ENCODE data around the gene DDX39A.
"Not testable (repeated sequence)": the region's sequence is repeated elsewhere in the genome, so short reads cannot be mapped to it uniquely, and the experiment has no call there.

The DDX39A gene

DNA sequence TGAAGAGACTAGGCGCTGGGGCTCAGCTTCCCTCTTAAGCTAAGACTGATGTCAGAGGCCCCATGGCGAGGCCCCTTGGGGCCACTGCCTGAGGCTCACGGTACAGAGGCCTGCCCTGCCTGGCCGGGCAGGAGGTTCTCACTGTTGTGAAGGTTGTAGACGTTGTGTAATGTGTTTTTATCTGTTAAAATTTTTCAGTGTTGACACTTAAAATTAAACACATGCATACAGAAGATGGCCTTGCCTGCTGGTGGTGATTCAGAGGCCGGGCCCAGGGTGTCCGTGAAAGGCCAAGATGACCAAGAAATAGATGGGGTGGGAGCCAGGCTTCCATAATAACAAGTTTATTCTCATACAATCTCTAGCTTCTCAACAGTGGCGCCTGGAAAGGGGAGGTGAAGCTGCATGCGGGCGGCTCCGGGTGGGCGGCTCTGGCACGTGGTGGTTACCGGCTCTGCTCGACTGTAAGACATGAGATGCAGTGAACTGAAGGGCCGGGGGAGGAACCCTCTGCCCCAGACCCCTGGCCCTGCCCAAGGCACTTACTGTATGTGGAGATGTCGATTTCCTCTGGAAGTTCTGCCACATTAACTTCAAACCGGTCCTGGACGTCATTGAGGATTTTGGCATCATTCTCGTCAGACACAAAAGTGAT, 10.5 kb downstream of the DDX39A start:
- DNase-seq (ENCODE audit: low read depth) = peak; percentile 55

DNA sequence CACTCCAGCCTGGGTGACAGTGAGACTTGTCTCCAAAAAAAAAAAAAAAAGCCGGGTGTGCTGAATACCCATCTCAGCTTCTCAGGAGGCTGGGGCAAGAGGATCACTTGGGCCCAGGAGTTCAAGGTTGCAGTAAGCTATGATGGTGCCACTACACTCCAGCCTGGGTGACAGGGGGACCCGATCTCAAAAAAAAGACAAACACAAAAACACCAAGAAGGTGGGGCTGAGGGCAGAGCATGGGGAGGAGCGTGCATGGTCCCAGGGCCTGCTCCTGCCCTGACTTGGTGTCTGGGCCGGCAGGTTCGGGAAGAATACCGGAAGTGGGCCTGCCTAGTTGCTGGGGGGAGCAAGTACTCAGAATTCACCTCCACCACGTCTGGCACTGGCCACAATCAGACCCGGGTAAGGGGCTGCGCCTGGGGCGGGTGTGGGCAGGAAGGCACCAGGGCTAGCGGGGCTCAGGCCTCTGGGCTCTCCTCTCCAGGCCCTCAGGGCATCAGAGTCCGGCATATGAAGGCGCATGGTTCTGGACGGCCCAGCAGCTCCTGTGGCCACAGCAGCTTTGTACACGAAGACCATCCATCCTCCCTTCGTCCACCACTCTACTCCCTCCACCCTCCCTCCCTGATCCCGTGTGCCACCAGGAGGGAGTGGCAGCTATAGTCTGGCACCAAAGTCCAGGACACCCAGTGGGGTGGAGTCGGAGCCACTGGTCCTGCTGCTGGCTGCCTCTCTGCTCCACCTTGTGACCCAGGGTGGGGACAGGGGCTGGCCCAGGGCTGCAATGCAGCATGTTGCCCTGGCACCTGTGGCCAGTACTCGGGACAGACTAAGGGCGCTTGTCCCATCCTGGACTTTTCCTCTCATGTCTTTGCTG, 11.3 kb downstream of the DDX39A start:
- DNase-seq (ENCODE audit: low read depth) = no peak

DNA sequence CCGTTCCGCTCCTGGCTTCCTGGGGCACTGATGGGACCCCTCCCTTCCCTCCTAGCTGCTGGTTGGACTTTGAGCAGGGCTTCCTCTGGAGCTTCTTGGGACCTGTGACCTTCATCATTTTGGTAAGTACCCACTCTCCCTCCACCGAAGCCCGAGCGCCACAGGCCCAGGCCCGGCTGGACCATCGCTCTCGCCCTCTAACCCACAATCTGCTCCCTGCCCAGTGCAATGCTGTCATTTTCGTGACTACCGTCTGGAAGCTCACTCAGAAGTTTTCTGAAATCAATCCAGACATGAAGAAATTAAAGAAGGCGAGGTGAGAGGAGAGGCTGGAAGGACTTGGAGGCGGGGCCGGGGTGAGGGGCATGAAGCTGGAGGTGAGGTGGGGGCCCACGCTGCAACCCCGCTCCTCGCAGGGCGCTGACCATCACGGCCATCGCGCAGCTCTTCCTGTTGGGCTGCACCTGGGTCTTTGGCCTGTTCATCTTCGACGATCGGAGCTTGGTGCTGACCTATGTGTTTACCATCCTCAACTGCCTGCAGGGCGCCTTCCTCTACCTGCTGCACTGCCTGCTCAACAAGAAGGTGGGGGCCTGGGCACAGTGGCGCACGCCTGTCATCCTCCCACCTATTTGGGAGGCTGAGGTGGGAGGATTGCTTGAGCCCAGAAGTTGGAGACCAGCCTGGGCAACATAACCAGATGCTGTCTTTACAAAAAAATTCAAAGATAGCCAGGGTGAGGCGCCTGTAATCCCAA, 12.3 kb downstream of the DDX39A start:
- DNase-seq (ENCODE audit: low read depth) = no peak

DNA sequence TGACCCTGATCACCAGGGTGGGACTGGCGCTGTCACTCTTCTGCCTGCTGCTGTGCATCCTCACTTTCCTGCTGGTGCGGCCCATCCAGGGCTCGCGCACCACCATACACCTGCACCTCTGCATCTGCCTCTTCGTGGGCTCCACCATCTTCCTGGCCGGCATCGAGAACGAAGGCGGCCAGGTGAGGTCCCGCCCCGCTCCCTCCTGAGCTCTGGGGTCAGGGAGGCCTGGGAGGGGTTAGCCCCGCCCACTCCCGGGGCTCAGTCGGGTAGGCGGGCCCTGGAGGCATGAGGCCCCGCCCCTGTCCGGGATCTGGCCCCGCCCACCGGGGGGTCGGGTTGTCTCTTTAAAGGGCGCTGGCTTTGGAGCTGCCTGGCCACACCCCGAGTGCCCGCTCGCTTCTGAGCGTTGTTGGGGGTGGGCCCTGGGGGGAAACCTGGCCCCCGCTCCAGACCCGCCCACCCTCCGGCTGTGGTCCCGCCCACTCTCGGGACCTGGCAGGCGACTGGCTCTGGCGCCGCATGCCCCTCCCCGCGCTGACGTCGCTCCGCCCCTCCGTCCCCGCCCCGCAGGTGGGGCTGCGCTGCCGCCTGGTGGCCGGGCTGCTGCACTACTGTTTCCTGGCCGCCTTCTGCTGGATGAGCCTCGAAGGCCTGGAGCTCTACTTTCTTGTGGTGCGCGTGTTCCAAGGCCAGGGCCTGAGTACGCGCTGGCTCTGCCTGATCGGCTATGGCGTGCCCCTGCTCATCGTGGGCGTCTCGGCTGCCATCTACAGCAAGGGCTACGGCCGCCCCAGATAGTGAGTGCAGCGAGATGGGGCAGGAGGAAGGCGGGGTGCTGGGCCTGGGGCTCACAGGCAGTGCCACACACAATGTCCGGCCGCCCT, 13.1 kb downstream of the DDX39A start:
- peak; percentile 89 for DNase-seq (ENCODE audit: low read depth)

DNA sequence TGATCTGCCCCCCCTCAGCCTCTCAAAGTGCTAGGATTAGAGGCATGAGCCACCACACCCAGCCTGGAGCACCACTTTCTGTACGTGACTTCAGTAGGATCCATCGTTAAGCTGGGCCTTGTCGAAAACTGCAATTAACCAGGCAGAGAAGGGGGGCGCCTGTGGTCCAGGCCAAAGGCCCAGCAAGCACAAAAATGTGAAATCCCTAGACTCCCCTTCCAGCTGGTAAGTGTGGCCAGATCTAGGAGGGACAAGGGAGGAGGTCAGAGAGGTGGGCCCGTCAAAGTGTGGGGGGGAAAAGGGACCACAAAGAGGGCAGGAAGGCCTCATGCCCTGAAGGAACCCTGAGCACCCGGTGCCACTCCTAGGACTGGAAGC, 13.8 kb downstream of the DDX39A start:
- no peak for DNase-seq (ENCODE audit: low read depth)

DNA sequence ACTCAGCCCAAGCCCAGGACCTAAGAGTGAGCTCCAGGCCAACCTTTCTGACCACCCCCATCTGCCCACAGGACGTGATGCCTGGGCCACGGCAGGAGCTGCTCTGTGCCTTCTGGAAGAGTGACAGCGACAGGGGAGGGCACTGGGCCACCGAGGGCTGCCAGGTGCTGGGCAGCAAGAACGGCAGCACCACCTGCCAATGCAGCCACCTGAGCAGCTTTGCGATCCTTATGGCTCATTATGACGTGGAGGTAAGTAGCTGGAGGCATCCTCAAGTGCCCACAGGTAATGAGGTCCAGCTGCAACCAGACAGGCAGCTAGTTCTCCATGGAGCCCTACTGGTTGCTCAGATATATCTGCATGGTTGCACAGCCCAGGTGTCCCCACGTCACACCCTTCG, 14.8 kb downstream of the DDX39A start:
- DNase-seq (ENCODE audit: low read depth) = no peak

DNA sequence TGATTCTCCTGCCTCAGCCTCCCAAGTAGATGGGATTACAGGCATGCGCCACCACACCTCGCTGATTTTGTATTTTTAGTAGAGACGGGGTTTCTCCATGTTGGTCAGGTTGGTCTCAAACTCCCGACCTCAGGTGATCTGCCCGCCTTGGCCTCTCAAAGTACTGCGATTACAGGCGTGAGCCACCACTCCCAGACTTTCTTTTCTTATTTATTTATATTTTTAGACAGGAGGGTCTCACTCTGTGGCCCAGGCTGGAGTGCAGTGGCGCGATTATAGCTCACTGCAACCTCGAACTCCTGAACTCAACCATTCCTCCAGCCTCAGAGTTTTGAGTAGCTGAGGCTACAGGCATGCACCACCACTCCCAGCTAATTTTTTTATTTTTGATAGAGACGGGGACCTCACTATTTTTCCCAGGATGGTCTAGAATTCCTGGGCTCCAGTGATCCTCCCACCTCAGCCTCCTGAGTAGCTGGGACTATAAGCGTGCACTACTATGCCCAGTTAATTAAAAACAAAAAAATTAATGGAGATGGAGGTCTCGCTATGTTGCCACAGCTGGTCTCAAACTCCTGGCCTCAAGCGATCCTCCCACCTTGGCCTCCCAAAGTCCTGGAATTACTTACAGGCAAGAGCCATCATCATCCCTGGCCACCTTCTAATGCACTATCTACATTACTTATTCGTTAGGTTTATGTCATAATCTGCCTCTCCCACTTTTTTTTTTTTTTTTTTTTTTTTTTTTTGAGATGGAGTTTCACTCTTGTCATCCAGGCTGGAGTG, 15.8 kb downstream of the DDX39A start:
- DNase-seq (ENCODE audit: low read depth) = not testable (repeated sequence)

DNA sequence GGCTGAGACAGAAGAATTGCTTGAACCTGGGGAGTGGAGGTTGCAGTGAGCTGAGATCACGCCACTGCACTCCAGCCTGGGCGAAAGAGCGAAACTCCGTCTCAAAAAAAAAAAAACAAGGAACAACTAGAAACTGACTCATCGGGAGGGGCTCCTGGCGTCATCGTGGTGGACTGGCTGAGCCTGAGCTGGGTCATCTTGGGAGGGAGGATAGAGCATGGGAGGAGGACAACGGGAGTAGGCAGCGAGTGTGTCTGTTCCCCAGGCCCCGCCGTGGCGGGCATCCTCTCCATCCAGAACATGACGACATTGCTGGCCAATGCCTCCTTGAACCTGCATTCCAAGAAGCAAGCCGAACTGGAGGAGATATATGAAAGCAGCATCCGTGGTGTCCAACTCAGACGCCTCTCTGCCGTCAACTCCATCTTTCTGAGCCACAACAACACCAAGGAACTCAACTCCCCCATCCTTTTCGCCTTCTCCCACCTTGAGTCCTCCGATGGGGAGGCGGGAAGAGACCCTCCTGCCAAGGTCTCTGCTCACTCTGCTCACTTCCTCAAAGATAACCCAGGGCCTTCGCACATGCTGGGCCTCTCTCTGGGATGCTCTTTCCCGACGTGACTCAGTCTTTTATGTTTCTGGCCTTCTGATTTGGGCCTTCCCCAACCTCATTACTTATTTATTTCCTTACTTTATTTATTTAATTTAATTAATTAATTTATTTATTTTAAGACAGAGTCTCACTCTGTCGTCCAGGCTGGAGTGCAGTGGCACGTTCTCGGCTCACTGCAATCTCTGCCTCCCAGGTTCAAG, 16.6 kb downstream of the DDX39A start:
- DNase-seq (ENCODE audit: low read depth) = peak; percentile 80

DNA sequence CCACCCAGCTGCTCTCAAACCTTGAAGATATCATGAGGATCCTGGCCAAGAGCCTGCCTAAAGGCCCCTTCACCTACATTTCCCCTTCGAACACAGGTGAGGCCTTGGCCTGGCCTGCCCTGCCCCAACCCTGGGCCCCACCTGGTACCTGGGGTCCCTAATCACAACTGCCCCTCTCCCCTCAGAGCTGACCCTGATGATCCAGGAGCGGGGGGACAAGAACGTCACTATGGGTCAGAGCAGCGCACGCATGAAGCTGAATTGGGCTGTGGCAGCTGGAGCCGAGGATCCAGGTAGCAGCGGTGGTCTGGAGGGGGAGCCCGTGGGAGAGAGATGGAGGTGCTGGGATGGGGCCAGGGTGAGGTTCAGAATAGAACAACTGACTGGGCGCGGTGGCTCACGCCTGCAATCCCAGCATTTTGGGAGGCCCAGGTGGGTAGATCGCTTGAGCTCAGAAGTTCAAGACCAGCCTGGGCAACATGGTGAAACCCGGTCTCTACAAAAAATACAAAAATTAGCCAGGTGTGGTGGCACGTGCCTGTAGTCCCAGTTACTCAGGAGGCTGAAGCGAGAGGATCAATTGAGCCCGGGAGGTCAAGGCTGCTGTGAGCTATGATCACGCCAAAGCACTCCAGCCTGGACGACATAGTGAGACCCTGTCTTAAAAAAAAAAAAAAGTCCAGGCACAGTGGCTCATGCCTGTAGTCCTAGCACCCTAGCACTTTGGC, 17.5 kb downstream of the DDX39A start:
- DNase-seq (ENCODE audit: low read depth) = no peak

DNA sequence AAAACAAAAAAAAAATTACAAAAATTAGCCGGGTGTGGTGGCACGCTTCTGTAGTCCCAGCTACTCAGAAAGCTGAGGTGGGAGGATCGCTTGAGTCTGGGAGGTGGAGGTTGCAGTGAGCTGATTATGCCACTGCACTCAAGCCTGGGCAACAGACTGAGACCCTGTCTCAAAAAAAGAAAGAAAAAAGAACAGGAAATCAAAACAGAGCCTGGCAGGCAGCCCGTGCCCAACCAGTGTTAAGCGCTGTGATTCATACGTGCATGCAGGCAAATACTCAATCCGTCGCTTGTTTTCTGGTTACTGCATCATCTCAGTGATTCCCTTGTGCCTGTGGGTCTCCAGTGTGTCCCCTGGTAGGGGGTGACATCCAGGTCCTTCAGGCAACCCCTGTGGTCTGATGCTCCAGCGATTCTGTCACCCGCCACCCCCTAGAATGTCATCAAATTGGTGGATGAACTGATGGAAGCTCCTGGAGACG, 18.1 kb downstream of the DDX39A start:
- no peak for DNase-seq (ENCODE audit: low read depth)

DNA sequence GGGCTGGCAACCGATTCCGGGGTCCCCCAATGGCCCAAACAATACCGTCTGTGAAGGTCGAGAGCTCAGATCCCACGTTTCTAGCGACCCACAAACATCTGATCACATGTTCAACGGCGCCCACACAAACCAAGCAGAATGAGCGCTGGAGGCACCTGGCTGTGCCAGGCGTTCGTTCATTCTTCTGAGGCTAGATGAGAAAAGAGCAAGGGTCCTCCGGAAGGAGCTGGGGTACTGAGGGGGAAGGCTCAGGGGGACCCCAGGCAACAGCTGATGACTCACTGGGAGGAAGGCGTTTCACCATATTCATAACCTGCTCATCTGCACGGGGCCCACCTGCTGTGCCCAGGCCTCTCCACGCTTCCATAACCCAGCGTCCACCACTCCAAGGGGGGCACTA, 22.0 kb downstream of the DDX39A start:
- not testable (repeated sequence) for DNase-seq (ENCODE audit: low read depth)

DNA sequence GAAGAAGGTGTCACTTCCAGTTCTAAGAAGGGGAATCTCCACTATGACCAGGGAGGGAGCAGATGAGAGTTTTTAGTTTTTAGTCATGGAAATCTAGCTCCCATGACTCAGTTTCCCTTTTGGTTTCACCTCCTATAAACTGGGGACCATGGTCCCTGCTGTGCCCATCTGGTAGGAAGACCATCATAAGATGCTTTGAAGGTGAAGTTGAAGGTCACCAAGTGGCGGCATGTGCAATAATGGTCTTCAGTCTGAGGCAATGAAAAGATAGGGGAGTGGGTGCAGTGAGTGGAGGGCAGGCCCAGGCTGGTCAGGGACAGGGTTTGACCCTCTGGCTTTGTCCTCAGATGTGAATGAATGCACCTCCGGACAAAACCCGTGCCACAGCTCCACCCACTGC, 22.4 kb downstream of the DDX39A start:
- DNase-seq (ENCODE audit: low read depth) = not testable (repeated sequence)

DNA sequence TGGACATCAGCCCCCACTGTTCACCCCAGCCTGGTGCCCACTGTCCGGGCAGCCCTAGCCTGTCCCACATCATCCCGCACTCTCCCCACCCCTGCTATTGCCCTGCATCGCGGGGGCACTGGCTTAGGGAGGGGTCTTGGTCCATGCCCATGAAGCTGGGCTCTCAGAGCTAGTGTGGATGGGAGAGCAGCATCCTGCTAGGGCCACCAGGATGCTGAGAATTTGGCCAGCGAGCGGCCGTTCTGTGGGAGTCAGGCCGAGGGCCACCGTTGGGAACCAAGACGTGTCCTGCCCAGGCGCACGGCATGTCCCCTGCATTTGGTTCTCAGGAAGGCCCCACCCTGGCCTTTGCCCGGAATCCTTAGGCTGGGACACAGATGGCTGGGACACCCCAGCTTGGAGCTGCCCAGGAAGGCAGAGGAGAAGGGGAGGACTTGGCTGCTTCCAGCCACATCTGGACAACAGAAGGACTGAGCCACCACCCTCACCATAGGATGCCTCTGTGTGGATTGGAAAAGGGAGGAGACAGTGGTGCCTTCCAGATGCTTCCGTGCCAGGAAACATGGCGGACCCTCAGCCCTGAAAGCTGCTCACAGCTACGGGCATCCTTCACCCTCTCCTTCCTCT, 23.3 kb downstream of the DDX39A start:
- DNase-seq (ENCODE audit: low read depth) = no peak

DNA sequence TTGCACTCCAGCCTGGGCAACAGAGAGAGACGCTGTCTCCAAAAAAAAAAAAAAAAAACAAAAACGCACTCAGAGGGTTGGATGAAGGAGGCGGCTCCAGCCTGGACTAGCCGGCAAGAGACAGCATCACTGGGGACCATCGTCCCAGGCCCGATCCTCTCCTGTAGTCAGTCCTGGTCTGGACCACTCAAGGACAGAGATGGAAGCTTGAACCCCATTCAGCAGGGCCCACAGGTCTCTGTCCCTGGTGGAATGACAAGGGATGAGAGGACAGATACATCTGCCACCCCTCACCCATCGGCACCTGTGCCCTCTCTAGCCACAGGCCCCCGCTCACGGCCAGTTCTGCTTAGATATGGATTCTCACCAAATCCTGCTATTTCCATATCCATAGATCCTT, 23.9 kb downstream of the DDX39A start:
- no peak for DNase-seq (ENCODE audit: low read depth)

DNA sequence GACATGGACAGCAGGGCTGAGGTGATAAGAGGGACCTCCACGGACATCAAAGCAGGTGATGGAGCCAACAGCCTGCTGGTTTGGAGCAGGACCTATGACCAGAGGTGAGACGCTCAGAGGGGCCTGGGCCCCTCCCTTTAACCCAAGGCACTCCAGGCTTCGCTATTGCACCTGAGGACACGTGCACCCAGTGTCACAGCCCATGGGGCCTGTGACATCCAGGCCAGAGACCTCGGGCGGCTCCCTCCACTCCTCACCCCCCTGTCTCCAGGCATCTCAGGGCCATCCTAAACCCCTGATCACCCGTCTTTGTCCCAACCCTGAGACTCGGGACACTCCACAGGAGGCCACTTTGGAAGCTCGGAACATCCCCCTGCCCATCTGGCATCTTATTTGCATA, 25.0 kb downstream of the DDX39A start:
- DNase-seq (ENCODE audit: low read depth) = no peak

DNA sequence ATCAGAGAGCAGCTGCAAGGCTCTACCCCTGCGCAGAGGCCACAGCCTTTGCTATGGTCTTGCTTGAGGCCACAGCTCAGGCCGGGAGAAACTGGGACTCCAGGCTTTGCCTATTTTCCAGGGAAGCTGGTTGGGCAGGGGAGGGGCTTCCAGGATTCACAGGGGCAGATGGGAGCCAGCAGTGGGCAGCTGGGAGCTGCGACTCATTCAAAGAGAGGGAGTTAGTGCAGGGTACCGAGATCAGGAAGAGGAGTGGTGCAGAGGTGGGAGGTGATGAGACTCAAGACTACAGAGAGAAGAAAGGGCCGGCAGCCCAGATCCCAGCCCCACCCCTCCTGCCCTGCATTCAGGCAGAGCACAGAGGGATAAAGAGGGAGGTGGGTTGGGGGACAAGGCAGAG, 25.8 kb downstream of the DDX39A start:
- DNase-seq (ENCODE audit: low read depth) = no peak

DNA sequence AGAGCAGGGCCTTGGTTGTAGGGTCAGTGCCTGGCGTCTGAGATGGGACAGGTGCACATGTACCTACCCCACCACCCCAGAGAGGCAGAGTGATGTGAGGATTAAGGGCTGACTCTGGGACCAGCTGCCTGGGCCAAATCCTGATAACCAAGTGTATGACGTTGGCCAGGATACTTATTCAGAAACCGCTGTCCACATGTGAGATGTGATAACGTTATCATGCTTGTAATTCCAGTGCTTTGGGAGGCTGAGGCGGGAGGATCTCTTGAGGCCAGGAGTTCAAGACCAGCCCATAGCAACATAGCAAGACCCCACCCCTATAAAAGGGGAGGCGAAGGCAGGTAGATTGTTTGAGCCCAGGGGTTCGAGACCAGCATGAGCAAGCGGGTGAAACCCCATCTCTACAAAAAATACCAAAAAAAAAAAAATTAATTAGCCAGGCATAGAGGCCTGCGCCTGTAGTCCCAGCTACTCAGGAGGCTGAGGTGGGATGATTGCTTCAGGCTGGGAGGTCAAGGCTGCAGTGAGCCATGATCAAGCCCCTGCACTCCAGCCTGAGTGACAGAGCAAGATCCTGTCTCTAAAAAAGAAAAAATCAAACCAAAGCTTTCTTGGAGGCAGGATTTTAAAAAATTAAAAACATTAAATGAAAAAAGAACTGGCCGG, 27.9 kb downstream of the DDX39A start:
- no peak for DNase-seq (ENCODE audit: low read depth)

DNA sequence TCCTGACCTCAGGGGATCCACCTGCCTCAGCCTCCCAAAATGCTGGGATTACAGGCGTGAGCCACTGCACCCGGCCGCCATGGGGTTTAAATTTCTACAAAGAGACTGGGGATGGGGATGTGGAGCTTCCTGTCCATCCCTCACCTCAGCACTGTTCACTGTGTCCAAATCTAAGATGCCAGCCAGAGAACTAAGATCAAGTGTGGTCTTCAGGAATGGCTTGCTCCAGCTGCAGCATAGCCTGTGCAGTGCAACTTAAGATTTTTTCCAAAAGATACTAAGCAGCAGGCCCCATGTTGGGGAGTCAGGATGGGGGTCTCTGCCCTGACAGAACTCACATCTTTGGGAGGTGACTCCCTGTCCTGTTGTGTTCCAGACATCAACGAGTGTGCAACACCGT, 28.6 kb downstream of the DDX39A start:
- DNase-seq (ENCODE audit: low read depth) = no peak

Data from amniotic epithelial cell (primary cell).